OCI-LY3 (cell line): ENCODE measurements around the gene ERC2.

Experiments used
- CTCF ChIP-seq: fragments of 200-600, 300-600 bp; sonication (generic); IDR thresholded peaks from 2 replicates; pipeline ENCODE4 v1.5.1; 2014; ENCODE audit warnings: antibody characterized with exemption, low read length, low read depth
- EZH2phosphoT487 ChIP-seq: fragments of 200-600 bp; shearing (Covaris generic); IDR thresholded peaks from 2 replicates; pipeline ENCODE4 v1.6.1; 2018; ENCODE audit warnings: antibody characterized with exemption, mixed run types, low read depth

- TF ChIP-seq CTCF, result no peak
- TF ChIP-seq EZH2phosphoT487, result no peak
Measured at GRCh38 chr3:55683666-55684270, 784.5 kb downstream of the ERC2 start.
